ENCODE results near the gene CX3CR1.

DNA sequence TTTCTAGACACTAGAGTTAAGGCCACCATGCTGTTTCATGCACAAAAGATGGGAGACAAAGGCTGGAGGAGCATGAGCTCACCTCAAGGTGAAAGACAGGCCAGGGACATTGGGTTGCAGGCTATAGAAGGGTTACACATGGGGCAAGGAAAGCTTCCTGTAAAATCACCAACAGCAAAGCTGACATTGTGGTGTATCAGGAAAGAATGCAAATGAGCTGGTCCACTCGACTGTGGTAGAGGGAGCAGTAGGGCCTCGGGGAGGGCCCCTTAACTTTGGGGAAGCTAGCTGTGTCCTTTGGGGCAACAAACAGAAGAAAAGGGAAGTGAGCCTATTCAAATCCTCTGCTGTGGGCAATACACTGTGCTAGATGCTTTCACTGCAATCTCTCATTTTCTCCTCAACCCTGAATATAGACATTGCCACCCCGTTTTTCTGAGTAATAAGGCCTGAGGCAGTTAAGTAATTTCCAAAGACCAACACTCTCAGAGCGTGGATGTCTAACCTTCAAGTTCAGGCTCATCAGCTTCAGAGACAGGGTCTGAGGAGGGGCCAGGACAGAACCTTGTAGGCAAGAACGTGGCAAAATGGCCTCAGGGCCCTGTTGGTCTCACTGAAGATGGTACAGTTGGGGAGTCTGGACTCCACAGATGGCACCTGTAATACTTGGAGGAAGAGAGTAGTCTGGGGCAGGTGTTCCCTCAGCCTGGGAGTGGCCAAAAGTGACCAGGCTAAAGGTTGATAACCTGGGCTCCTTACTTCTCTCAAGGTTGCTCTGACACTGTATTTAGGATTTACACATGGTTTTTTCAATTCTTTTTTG, 24.1 kb downstream of the CX3CR1 start:
- TF ChIP-seq, protein P1, sequence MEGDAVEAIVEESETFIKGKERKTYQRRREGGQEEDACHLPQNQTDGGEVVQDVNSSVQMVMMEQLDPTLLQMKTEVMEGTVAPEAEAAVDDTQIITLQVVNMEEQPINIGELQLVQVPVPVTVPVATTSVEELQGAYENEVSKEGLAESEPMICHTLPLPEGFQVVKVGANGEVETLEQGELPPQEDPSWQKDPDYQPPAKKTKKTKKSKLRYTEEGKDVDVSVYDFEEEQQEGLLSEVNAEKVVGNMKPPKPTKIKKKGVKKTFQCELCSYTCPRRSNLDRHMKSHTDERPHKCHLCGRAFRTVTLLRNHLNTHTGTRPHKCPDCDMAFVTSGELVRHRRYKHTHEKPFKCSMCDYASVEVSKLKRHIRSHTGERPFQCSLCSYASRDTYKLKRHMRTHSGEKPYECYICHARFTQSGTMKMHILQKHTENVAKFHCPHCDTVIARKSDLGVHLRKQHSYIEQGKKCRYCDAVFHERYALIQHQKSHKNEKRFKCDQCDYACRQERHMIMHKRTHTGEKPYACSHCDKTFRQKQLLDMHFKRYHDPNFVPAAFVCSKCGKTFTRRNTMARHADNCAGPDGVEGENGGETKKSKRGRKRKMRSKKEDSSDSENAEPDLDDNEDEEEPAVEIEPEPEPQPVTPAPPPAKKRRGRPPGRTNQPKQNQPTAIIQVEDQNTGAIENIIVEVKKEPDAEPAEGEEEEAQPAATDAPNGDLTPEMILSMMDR (conservative IDR thresholded peaks at IDR 0.05 in 1 of 2, IDR thresholded peaks at IDR 0.05 in 1 of 2; ENCODE audit: extremely low read depth in 1 of 2, insufficient read depth in 1 of 2, low read depth in 1 of 2, low read length in 2 of 2): no peak
- TF ChIP-seq EZH2 (IDR thresholded peaks at IDR 0.05; ENCODE audit: borderline replicate concordance, low read length): no peak
